Keratinocyte (primary cell): Measurements from ENCODE around the gene ARHGDIG.

ENCODE experiments used
- EZH2 ChIP-seq: IDR thresholded peaks from one replicate; pipeline ENCODE4 v1.6.1; 2012; ENCODE audit warnings: inconsistent platforms, mild to moderate bottlenecking, low read length, moderate library complexity
- TF ChIP-seq, protein P1 (sequence below), 3 experiments: IDR thresholded peaks in 1 of 3; conservative IDR thresholded peaks in 1 of 3; optimal IDR thresholded peaks in 1 of 3; 2 replicates in 2 of 3; 3 replicates in 1 of 3; pipeline versions ENCODE3 to v1.5.1; 2011; ENCODE audit warnings: low read length in 3 of 3, mild to moderate bottlenecking in 3 of 3, moderate library complexity in 2 of 3, control low read depth in 1 of 3, inconsistent platforms in 1 of 3; ENCODE audit not compliant: insufficient read depth in 2 of 3; ENCODE audit errors: extremely low read depth in 1 of 3

DNA sequence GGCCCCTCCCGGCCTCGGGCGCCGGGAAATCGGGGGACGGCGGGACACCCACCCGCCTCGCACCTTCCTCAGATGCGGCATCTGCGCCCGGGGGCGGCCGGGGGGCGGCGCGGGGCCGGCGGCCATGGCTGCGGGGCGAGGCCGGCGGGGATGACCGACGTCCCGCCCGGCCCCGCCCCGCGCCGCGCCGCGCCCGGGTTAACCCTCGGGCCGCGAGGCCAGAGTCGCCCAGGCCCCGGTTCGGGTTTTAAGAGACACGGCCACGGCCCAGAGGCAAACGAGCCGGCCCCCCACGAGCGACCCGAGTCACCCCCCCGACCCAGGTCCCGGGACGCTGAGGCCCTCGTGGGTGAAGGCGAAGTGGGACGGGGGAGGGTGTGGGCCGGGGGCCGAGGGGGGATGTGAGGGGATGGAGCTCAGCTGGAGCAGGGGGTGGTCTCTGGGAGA, 4.6 kb upstream of the ARHGDIG start, which contains the start of gene RGS11:
- TF ChIP-seq, protein P1, sequence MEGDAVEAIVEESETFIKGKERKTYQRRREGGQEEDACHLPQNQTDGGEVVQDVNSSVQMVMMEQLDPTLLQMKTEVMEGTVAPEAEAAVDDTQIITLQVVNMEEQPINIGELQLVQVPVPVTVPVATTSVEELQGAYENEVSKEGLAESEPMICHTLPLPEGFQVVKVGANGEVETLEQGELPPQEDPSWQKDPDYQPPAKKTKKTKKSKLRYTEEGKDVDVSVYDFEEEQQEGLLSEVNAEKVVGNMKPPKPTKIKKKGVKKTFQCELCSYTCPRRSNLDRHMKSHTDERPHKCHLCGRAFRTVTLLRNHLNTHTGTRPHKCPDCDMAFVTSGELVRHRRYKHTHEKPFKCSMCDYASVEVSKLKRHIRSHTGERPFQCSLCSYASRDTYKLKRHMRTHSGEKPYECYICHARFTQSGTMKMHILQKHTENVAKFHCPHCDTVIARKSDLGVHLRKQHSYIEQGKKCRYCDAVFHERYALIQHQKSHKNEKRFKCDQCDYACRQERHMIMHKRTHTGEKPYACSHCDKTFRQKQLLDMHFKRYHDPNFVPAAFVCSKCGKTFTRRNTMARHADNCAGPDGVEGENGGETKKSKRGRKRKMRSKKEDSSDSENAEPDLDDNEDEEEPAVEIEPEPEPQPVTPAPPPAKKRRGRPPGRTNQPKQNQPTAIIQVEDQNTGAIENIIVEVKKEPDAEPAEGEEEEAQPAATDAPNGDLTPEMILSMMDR (optimal IDR thresholded peaks at IDR 0.05 in 1 of 3, IDR thresholded peaks at IDR 0.05 in 1 of 3, conservative IDR thresholded peaks at IDR 0.05 in 1 of 3; ENCODE audit: extremely low read depth in 1 of 3, insufficient read depth in 2 of 3, low read length in 3 of 3): no peak
- TF ChIP-seq EZH2: no peak
